ENCODE measurements around the gene NFE2. TPM values are rescaled to one million over a fixed set of nuclear protein-coding genes. Genes with fewer than 3 reads are reported as not detected.

The NFE2 gene
- not detected in 2 replicates for total RNA-seq
- not detected in 2 replicates for polyA plus RNA-seq
- not detected in 2 replicates for polyA plus RNA-seq (2011; cell fraction: cytosol; rRNA removed)
- polyA plus RNA-seq (2011; cell fraction: nucleus; rRNA removed): not detected in 2 replicates
- polyA plus RNA-seq (2012): not detected in 2 replicates
- 1.7 and 3.9 TPM in 2 replicates for polyA minus RNA-seq
- 1.6 TPM for polyA minus RNA-seq (2011; cell fraction: cytosol; rRNA and poly(A)+ RNA removed)
- not detected in 2 replicates for polyA minus RNA-seq (2011; cell fraction: nucleus; rRNA and poly(A)+ RNA removed)
- not detected for Bru-seq, nascent RNA
- not detected for BruChase-seq, experiment 1, labeled RNA remaining after a 6-hour chase
- BruChase-seq, experiment 2, labeled RNA remaining after a 2-hour chase: not detected
- long read RNA-seq: 0 reads

GRCh38 chr12:54300732-54301427, at the start of gene NFE2:
Gene NFE2 (minus strand): TSS chr12:54301015. CDS start chr12:54295248, 5,767 bp downstream.
- Histone ChIP-seq H3K27ac (ENCODE audit: insufficient read depth, low read depth, low read length) (no peak within 1 kb of the TSS), H3K79me2 (ENCODE audit: control insufficient read depth, insufficient read depth, low read length) (no peaks in the 10 kb centered on the region), H3K4me3 (replicated peaks in 1 of 3; ENCODE audit: insufficient read depth in 1 of 3, low read depth in 1 of 3, low read length in 3 of 3) (no peak within 1 kb of the TSS), H3K4me1 (ENCODE audit: control insufficient read depth, extremely low read depth, insufficient read depth, low read length) (no peaks in the 10 kb centered on the region), H3K36me3 (ENCODE audit: control insufficient read depth in 2 of 2, extremely low read depth in 1 of 2, insufficient read depth in 2 of 2, low read length in 2 of 2) (no peaks in the 10 kb centered on the region), H3K4me2 (ENCODE audit: insufficient read depth, low read length) (no peak within 1 kb of the TSS), H3K9ac (replicated peaks; ENCODE audit: extremely low read depth, insufficient read depth, low read length) (no peak within 1 kb of the TSS), H3K9me3 (replicated peaks; ENCODE audit: control insufficient read depth, insufficient read depth, low read length) (no peaks in the 10 kb centered on the region), H3K9me1 (replicated peaks; ENCODE audit: control insufficient read depth, extremely low read depth, insufficient read depth, low read length) (no peaks in the 10 kb centered on the region), H4K20me1 (replicated peaks; ENCODE audit: control insufficient read depth, extremely low read depth, insufficient read depth, low read length) (no peaks in the 10 kb centered on the region), H3K27me3 (ENCODE audit: control insufficient read depth in 2 of 2, insufficient read depth in 2 of 2, low read length in 2 of 2) (peaks cover 38 to 54% of the 10 kb centered on the region in 2 experiments), H2AFZ (ENCODE audit: low read depth, low read length) (peak within 1 kb of the TSS; percentile 16)
- dilution Hi-C loops (cut with MboI; ENCODE audit: extremely low pct_ligation_motif_present, low sequenced_read_pairs) (no loop called here), intact Hi-C loops (cut with micrococcal nuclease) (no loop called here)
- ChIA-PET CTCF (interaction anchor here (0.5 to 4.0 kb wide), 5 partner anchors 14 to 69 kb away, joined by 3 to 18 read pairs (median 8); partner anchors contain the start of gene COPZ1), POLR2A (no interaction called here)
- DNase-seq (ENCODE audit: low read depth, low spot score) (no peak), FAIRE-seq (no peak)
- TF ChIP-seq FOS (IDR thresholded peaks at IDR 0.05; ENCODE audit: borderline replicate concordance, insufficient read depth, low read length) (no peak), JUN (IDR thresholded peaks at IDR 0.05; ENCODE audit: borderline replicate concordance, insufficient read depth, insufficient read length, low read depth) (no peak)
- TF ChIP-seq, protein P1, sequence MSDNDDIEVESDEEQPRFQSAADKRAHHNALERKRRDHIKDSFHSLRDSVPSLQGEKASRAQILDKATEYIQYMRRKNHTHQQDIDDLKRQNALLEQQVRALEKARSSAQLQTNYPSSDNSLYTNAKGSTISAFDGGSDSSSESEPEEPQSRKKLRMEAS (IDR thresholded peaks at IDR 0.05; ENCODE audit: insufficient read depth, insufficient read length): no peak
- TF ChIP-seq, protein P2, sequence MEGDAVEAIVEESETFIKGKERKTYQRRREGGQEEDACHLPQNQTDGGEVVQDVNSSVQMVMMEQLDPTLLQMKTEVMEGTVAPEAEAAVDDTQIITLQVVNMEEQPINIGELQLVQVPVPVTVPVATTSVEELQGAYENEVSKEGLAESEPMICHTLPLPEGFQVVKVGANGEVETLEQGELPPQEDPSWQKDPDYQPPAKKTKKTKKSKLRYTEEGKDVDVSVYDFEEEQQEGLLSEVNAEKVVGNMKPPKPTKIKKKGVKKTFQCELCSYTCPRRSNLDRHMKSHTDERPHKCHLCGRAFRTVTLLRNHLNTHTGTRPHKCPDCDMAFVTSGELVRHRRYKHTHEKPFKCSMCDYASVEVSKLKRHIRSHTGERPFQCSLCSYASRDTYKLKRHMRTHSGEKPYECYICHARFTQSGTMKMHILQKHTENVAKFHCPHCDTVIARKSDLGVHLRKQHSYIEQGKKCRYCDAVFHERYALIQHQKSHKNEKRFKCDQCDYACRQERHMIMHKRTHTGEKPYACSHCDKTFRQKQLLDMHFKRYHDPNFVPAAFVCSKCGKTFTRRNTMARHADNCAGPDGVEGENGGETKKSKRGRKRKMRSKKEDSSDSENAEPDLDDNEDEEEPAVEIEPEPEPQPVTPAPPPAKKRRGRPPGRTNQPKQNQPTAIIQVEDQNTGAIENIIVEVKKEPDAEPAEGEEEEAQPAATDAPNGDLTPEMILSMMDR (IDR thresholded peaks at IDR 0.05; ENCODE audit: extremely low read depth in 1 of 2, insufficient read depth in 1 of 2, low read depth in 1 of 2, low read length in 2 of 2): peak in 1 of 2 donors; percentile 1
- no TSS peak for BruUV-seq (replicated peaks)
